CD4-positive, CD25-positive, alpha-beta regulatory T cell (primary cell): Measurements from ENCODE around the gene GAST. TPM values are rescaled to one million over a fixed set of nuclear protein-coding genes. Genes with fewer than 3 reads are reported as not detected.

Source experiments
- ATAC-seq, 2 donors: fragments of 150-1000 bp; cut with Tn5 transposase; one replicate each; pipeline ENCODE4 v1.10.0; 2021; ENCODE audit warnings: low read depth in 2 of 2, moderate number of reproducible peaks in 2 of 2, moderate library complexity in 1 of 2
- DNase-seq, 3 donors: peaks; one replicate each; pipeline versions ENCODE4 v3.0.0 to v3.0.0-alpha.2; 2012 to 2022; ENCODE audit warnings: mixed read lengths in 1 of 3
- H3K27ac ChIP-seq: one replicate; pipeline ENCODE4 v1.7.0; 2013; ENCODE audit warnings: mild to moderate bottlenecking, low read length; ENCODE audit not compliant: insufficient read depth, poor library complexity, severe bottlenecking
- H3K27me3 ChIP-seq: one replicate; pipeline ENCODE4 v1.7.0; 2013; ENCODE audit warnings: low read length; ENCODE audit not compliant: control insufficient read depth, insufficient read depth
- H3K36me3 ChIP-seq: one replicate; pipeline ENCODE4 v1.7.0; 2013; ENCODE audit warnings: mild to moderate bottlenecking, low read length, moderate library complexity; ENCODE audit not compliant: control insufficient read depth, insufficient read depth
- H3K4me1 ChIP-seq: 2 replicates; pipeline ENCODE4 v1.7.0; 2013; ENCODE audit warnings: mild to moderate bottlenecking, low read length; ENCODE audit not compliant: insufficient read depth, control insufficient read depth, poor library complexity, severe bottlenecking
- H3K4me3 ChIP-seq: one replicate; pipeline ENCODE4 v1.7.0; 2013; ENCODE audit warnings: low read depth, mild to moderate bottlenecking, low read length, moderate library complexity
- H3K9me3 ChIP-seq, 2 experiments: 1 replicate in 1 of 2; 2 replicates in 1 of 2; pipeline ENCODE4 v1.7.0; 2013; ENCODE audit warnings: low read length in 2 of 2, mild to moderate bottlenecking in 1 of 2, moderate library complexity in 1 of 2; ENCODE audit not compliant: control insufficient read depth in 2 of 2
- H3K27ac Mint-ChIP-seq, 3 donors: one replicate each; pipeline ENCODE4 v1.8.0; 2020 to 2022; ENCODE audit warnings: mild to moderate bottlenecking in 3 of 3, mixed read lengths in 3 of 3, moderate library complexity in 2 of 3
- H3K27me3 Mint-ChIP-seq: one replicate; pipeline ENCODE4 v1.8.0; 2022; ENCODE audit warnings: mild to moderate bottlenecking, mixed read lengths
- H3K36me3 Mint-ChIP-seq: one replicate; pipeline ENCODE4 v1.8.0; 2020; ENCODE audit warnings: mixed read lengths
- H3K4me1 Mint-ChIP-seq, 4 donors: one replicate each; pipeline ENCODE4 v1.8.0; 2020 to 2022; ENCODE audit warnings: mixed read lengths in 4 of 4, mild to moderate bottlenecking in 1 of 4
- H3K4me3 Mint-ChIP-seq, 4 donors: one replicate each; pipeline ENCODE4 v1.8.0; 2020 to 2022; ENCODE audit warnings: mild to moderate bottlenecking in 4 of 4, mixed read lengths in 4 of 4, moderate library complexity in 3 of 4
- H3K9me3 Mint-ChIP-seq, 7 donors: one replicate each; pipeline ENCODE4 v1.8.0; 2020 to 2022; ENCODE audit warnings: mixed read lengths in 7 of 7, mild to moderate bottlenecking in 3 of 7, moderate library complexity in 2 of 7
- polyA plus RNA-seq, 4 donors: library from polyadenylated mRNA; unstranded; fragments of 300-500 nt; fragmentation: Illumina TruSeq; gene quantifications; one replicate each; pipeline ENCODE4 v1.2.3, GENCODE V29; 2021
- total RNA-seq: library from RNA; stranded (reverse); gene quantifications from one replicate; pipeline ENCODE4 v1.2.3, GENCODE V29; 2022

GAST gene
- total and polyA plus RNA-seq, 5 donors from 2014 or later, result not detected

- H3K9me3 ChIP-seq, result no peaks in the 10 kb centered on the region
- Mint-ChIP-seq H3K4me3 (peak overlapping the region; percentile 77 to 91 (median 85)), H3K27ac (peak overlapping the region; percentile 90 to 95 (median 91)), H3K9me3 (peaks cover 0 to 3% (median 0%) of the 10 kb centered on the region in 7 donors), H3K4me1 (peaks cover 13 to 33% (median 25%) of the 10 kb centered on the region in 4 donors), H3K36me3 (no peaks in the 10 kb centered on the region), H3K27me3 (peaks cover 11% of the 10 kb centered on the region)
- H3K4me3 ChIP-seq, result peak overlapping the region; percentile 89
- ATAC-seq (peak; percentile 93 to 95), DNase-seq (peak; percentile 39 to 98 (median 75))
- peaks cover 17% of the 10 kb centered on the region for H3K4me1 ChIP-seq
- no peaks in the 10 kb centered on the region for H3K36me3 ChIP-seq
- no peaks in the 10 kb centered on the region for H3K27me3 ChIP-seq
- peak overlapping the region; percentile 85 for H3K27ac ChIP-seq
Measured at GRCh38 chr17:41678907-41679739, 33.0 kb upstream of the GAST start.

- DNase-seq (no peak), ATAC-seq (no peak)
- Mint-ChIP-seq H3K4me1 (peaks cover 13 to 33% (median 25%) of the 10 kb centered on the region in 4 donors), H3K9me3 (peaks cover 0 to 3% (median 0%) of the 10 kb centered on the region in 7 donors), H3K27ac (peak overlapping the region; percentile 90 to 95 (median 91)), H3K4me3 (peak overlapping the region; percentile 77 to 91 (median 85)), H3K36me3 (no peaks in the 10 kb centered on the region), H3K27me3 (peaks cover 13% of the 10 kb centered on the region)
- H3K4me1 ChIP-seq, result peaks cover 17% of the 10 kb centered on the region
- H3K27me3 ChIP-seq, result no peaks in the 10 kb centered on the region
- peak overlapping the region; percentile 89 for H3K4me3 ChIP-seq
- peak overlapping the region; percentile 85 for H3K27ac ChIP-seq
- no peaks in the 10 kb centered on the region for H3K9me3 ChIP-seq
- H3K36me3 ChIP-seq, result no peaks in the 10 kb centered on the region
Measured at GRCh38 chr17:41679740-41680425, 32.2 kb upstream of the GAST start.

GRCh38 chr17:41680426-41681040 is 31.6 kb upstream of the GAST start:
- Histone ChIP-seq H3K9me3 (no peaks in the 10 kb centered on the region), H3K36me3 (no peaks in the 10 kb centered on the region), H3K27ac (no peak overlapping the region), H3K27me3 (no peaks in the 10 kb centered on the region), H3K4me3 (no peak overlapping the region), H3K4me1 (peaks cover 17% of the 10 kb centered on the region)
- H3K27ac Mint-ChIP-seq, result peak overlapping the region in 1 of 3 donors; percentile 26
- DNase-seq (no peak), ATAC-seq (no peak)
- H3K27me3 Mint-ChIP-seq, result peaks cover 13% of the 10 kb centered on the region
- H3K9me3 Mint-ChIP-seq, result peaks cover 0 to 3% (median 0%) of the 10 kb centered on the region in 7 donors
- H3K36me3 Mint-ChIP-seq, result no peaks in the 10 kb centered on the region
- no peak overlapping the region for H3K4me3 Mint-ChIP-seq
- peaks cover 13 to 33% (median 25%) of the 10 kb centered on the region in 4 donors for H3K4me1 Mint-ChIP-seq

- H3K4me3 ChIP-seq, result no peak overlapping the region
- no peaks in the 10 kb centered on the region for H3K9me3 ChIP-seq
- no peaks in the 10 kb centered on the region for H3K27me3 ChIP-seq
- no peak overlapping the region for H3K4me3 Mint-ChIP-seq
- DNase-seq (no peak), ATAC-seq (no peak)
- H3K27me3 Mint-ChIP-seq, result peaks cover 13% of the 10 kb centered on the region
- no peaks in the 10 kb centered on the region for H3K36me3 Mint-ChIP-seq
- H3K27ac ChIP-seq, result no peak overlapping the region
- peaks cover 17% of the 10 kb centered on the region for H3K4me1 ChIP-seq
- H3K9me3 Mint-ChIP-seq, result peaks cover 0 to 3% (median 0%) of the 10 kb centered on the region in 7 donors
- H3K36me3 ChIP-seq, result no peaks in the 10 kb centered on the region
- H3K4me1 Mint-ChIP-seq, result peaks cover 13 to 24% (median 21%) of the 10 kb centered on the region in 4 donors
- H3K27ac Mint-ChIP-seq, result no peak overlapping the region
Measured at GRCh38 chr17:41681776-41682175, 30.4 kb upstream of the GAST start.

GRCh38 chr17:41682631-41683030 is 29.5 kb upstream of the GAST start:
- Histone ChIP-seq H3K4me3 (no peak overlapping the region), H3K27ac (no peak overlapping the region), H3K36me3 (no peaks in the 10 kb centered on the region), H3K9me3 (no peaks in the 10 kb centered on the region), H3K4me1 (peaks cover 19% of the 10 kb centered on the region), H3K27me3 (no peaks in the 10 kb centered on the region)
- ATAC-seq (no peak), DNase-seq (no peak)
- Mint-ChIP-seq H3K4me3 (peak overlapping the region in 2 of 4 donors; percentile 43 to 70), H3K36me3 (no peaks in the 10 kb centered on the region), H3K9me3 (peaks cover 0 to 3% (median 0%) of the 10 kb centered on the region in 7 donors), H3K4me1 (peaks cover 13 to 21% (median 17%) of the 10 kb centered on the region in 4 donors), H3K27ac (peak overlapping the region in 2 of 3 donors; percentile 35 to 46), H3K27me3 (peaks cover 13% of the 10 kb centered on the region)

GRCh38 chr17:41683441-41684007 is 28.6 kb upstream of the GAST start:
- peak overlapping the region in 1 of 3 donors; percentile 35 for H3K27ac Mint-ChIP-seq
- Histone ChIP-seq H3K4me3 (no peak overlapping the region), H3K36me3 (no peaks in the 10 kb centered on the region), H3K9me3 (no peaks in the 10 kb centered on the region), H3K27me3 (no peaks in the 10 kb centered on the region), H3K4me1 (peaks cover 22% of the 10 kb centered on the region), H3K27ac (no peak overlapping the region)
- H3K36me3 Mint-ChIP-seq, result no peaks in the 10 kb centered on the region
- no peak for DNase-seq
- peaks cover 8 to 23% (median 17%) of the 10 kb centered on the region in 4 donors for H3K4me1 Mint-ChIP-seq
- peak overlapping the region in 1 of 4 donors; percentile 70 for H3K4me3 Mint-ChIP-seq
- no peak for ATAC-seq
- H3K9me3 Mint-ChIP-seq, result peaks cover 0 to 3% (median 0%) of the 10 kb centered on the region in 7 donors
- peaks cover 17% of the 10 kb centered on the region for H3K27me3 Mint-ChIP-seq

GRCh38 chr17:41684035-41684434 is 28.1 kb upstream of the GAST start:
- Histone ChIP-seq H3K27ac (no peak overlapping the region), H3K4me3 (no peak overlapping the region), H3K27me3 (no peaks in the 10 kb centered on the region), H3K36me3 (no peaks in the 10 kb centered on the region), H3K4me1 (peaks cover 17% of the 10 kb centered on the region), H3K9me3 (no peaks in the 10 kb centered on the region)
- Mint-ChIP-seq H3K4me1 (peaks cover 3 to 21% (median 13%) of the 10 kb centered on the region in 4 donors), H3K4me3 (no peak overlapping the region), H3K27me3 (peaks cover 22% of the 10 kb centered on the region), H3K9me3 (peaks cover 0 to 3% (median 0%) of the 10 kb centered on the region in 7 donors), H3K27ac (peak overlapping the region in 1 of 3 donors; percentile 76), H3K36me3 (no peaks in the 10 kb centered on the region)
- ATAC-seq (no peak), DNase-seq (no peak)
